ENCODE measurements around the gene FREY1.

Gene FREY1

DNA sequence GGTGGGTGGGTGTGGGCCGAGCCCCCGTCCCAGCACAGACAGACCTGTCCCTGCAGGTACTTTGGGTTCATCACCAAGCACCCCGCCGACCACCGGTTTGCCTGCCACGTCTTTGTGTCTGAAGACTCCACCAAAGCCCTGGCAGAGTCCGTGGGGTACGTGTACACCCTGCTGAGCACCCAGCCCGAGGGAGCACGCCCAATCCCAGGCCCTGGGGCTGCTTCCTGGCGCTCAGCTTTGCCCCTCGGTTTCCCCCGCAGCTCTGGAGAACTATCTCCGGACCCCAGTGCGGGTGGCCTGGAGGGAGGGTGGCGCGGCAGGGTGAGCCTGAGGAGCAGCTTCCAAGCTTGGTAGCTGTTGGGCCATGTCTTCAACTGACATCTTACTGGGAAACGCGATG lies 2.0 kb downstream of the FREY1 start:
- Histone ChIP-seq H3K36me3 (ENCODE audit: control insufficient read depth, low read length) (peaks cover 8% of the 10 kb centered on the region; the same call in 1 of the 2 replicates), H4K20me1 (ENCODE audit: control insufficient read depth, insufficient read depth, low read depth, low read length) (no peaks in the 10 kb centered on the region), H3K27ac (ENCODE audit: low read depth, low read length) (no peak overlapping the region), H3K9me3 (ENCODE audit: control insufficient read depth, insufficient read depth, low read length) (no peaks in the 10 kb centered on the region), H3K27me3 (ENCODE audit: control insufficient read depth, low read length) (peaks cover 17% of the 10 kb centered on the region), H3K4me1 (ENCODE audit: control insufficient read depth, low read length) (peaks cover 7% of the 10 kb centered on the region), H3K9me2 (replicated peaks; ENCODE audit: control insufficient read depth, low read length) (no peaks in the 10 kb centered on the region), H3K4me3 (ENCODE audit: low read length) (no peak overlapping the region), H3K79me2 (ENCODE audit: control insufficient read depth, low read length) (no peaks in the 10 kb centered on the region), H3K4me2 (ENCODE audit: low read length) (no peak overlapping the region), H3F3A (ENCODE audit: control insufficient read depth, insufficient read depth) (no peaks in the 10 kb centered on the region)
- TF ChIP-seq, protein P1, sequence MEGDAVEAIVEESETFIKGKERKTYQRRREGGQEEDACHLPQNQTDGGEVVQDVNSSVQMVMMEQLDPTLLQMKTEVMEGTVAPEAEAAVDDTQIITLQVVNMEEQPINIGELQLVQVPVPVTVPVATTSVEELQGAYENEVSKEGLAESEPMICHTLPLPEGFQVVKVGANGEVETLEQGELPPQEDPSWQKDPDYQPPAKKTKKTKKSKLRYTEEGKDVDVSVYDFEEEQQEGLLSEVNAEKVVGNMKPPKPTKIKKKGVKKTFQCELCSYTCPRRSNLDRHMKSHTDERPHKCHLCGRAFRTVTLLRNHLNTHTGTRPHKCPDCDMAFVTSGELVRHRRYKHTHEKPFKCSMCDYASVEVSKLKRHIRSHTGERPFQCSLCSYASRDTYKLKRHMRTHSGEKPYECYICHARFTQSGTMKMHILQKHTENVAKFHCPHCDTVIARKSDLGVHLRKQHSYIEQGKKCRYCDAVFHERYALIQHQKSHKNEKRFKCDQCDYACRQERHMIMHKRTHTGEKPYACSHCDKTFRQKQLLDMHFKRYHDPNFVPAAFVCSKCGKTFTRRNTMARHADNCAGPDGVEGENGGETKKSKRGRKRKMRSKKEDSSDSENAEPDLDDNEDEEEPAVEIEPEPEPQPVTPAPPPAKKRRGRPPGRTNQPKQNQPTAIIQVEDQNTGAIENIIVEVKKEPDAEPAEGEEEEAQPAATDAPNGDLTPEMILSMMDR (IDR thresholded peaks at IDR 0.05; ENCODE audit: low read depth, low read length, poor library complexity, severe bottlenecking) = no peak
- TF ChIP-seq EZH2phosphoT487 (IDR thresholded peaks at IDR 0.05; ENCODE audit: borderline replicate concordance, low read length) = no peak

DNA sequence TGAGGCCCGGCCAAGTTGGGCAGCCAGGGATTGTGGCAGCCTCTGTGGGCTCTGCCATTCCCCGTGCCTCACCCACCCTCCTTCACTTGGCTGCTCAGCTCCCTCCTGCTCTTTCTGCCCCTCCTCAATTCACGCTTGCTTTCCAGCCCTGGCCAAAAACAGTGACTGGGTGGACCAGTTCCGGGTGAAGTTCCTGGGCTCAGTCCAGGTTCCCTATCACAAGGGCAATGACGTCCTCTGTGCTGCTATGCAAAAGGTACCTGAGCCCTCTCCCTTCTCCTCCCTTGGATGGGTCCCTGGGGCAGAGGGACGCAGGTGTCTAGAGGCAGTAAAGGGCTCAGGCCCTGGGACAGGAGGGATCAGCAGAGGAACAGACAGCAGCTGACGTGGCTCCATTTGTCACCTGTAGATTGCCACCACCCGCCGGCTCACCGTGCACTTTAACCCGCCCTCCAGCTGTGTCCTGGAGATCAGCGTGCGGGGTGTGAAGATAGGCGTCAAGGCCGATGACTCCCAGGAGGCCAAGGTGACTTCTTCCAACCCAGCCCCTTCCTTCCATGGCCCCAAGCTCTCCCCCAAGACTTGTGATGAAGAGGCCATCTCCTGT lies 2.7 kb downstream of the FREY1 start:
- H3K9me2 ChIP-seq (replicated peaks; ENCODE audit: control insufficient read depth, low read length) = no peaks in the 10 kb centered on the region
- no peak for TF ChIP-seq EZH2phosphoT487 (IDR thresholded peaks at IDR 0.05; ENCODE audit: borderline replicate concordance, low read length)
- TF ChIP-seq, protein P1 (IDR thresholded peaks at IDR 0.05; ENCODE audit: low read depth, low read length, poor library complexity, severe bottlenecking) = no peak
- peaks cover 2% of the 10 kb centered on the region; the same call in 1 of the 2 replicates for H3K36me3 ChIP-seq (ENCODE audit: control insufficient read depth, low read length)
- no peak overlapping the region for H3K4me3 ChIP-seq (ENCODE audit: low read length)
- H3K9me3 ChIP-seq (ENCODE audit: control insufficient read depth, insufficient read depth, low read length) = no peaks in the 10 kb centered on the region
- H3K4me1 ChIP-seq (ENCODE audit: control insufficient read depth, low read length) = peaks cover 10% of the 10 kb centered on the region
- H3K4me2 ChIP-seq (ENCODE audit: low read length) = no peak overlapping the region
- no peak overlapping the region for H3K27ac ChIP-seq (ENCODE audit: low read depth, low read length)
- H3F3A ChIP-seq (ENCODE audit: control insufficient read depth, insufficient read depth) = no peaks in the 10 kb centered on the region
- H3K79me2 ChIP-seq (ENCODE audit: control insufficient read depth, low read length) = no peaks in the 10 kb centered on the region
- peaks cover 20% of the 10 kb centered on the region for H3K27me3 ChIP-seq (ENCODE audit: control insufficient read depth, low read length)
- H4K20me1 ChIP-seq (ENCODE audit: control insufficient read depth, insufficient read depth, low read depth, low read length) = no peaks in the 10 kb centered on the region

DNA sequence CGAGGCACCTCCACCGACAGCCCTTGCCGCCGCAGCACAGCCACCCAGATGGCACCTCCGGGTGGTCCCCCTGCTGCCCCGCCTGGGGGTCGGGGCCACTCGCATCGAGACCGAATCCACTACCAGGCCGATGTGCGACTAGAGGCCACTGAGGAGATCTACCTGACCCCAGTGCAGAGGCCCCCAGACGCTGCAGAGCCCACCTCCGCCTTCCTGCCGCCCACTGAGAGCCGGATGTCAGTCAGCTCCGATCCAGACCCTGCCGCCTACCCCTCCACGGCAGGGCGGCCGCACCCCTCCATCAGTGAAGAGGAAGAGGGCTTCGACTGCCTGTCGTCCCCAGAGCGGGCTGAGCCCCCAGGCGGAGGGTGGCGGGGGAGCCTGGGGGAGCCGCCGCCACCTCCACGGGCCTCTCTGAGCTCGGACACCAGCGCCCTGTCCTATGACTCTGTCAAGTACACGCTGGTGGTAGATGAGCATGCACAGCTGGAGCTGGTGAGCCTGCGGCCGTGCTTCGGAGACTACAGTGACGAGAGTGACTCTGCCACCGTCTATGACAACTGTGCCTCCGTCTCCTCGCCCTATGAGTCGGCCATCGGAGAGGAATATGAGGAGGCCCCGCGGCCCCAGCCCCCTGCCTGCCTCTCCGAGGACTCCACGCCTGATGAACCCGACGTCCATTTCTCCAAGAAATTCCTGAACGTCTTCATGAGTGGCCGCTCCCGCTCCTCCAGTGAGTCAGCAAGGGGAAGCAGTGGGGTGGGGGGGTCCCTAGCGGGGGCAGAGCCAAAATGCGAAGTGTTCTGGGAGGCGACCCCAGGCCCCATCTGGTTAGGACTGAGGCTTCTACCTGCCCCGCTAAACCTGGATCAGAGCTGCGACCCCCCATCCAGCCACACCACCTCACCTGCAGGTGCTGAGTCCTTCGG lies 4.4 kb downstream of the FREY1 start:
- TF ChIP-seq, protein P1 (IDR thresholded peaks at IDR 0.05; ENCODE audit: low read depth, low read length, poor library complexity, severe bottlenecking) = no peak
- TF ChIP-seq EZH2phosphoT487 (IDR thresholded peaks at IDR 0.05; ENCODE audit: borderline replicate concordance, low read length) = no peak
- no peak overlapping the region for H3K4me2 ChIP-seq (ENCODE audit: low read length)
- no peaks in the 10 kb centered on the region for H3F3A ChIP-seq (ENCODE audit: control insufficient read depth, insufficient read depth)
- H3K9me2 ChIP-seq (replicated peaks; ENCODE audit: control insufficient read depth, low read length) = no peaks in the 10 kb centered on the region
- H3K4me3 ChIP-seq (ENCODE audit: low read length) = no peak overlapping the region
- H3K9me3 ChIP-seq (ENCODE audit: control insufficient read depth, insufficient read depth, low read length) = no peaks in the 10 kb centered on the region
- no peaks in the 10 kb centered on the region for H3K79me2 ChIP-seq (ENCODE audit: control insufficient read depth, low read length)
- peaks cover 36% of the 10 kb centered on the region for H3K27me3 ChIP-seq (ENCODE audit: control insufficient read depth, low read length)
- H3K4me1 ChIP-seq (ENCODE audit: control insufficient read depth, low read length) = peaks cover 18% of the 10 kb centered on the region
- no peaks in the 10 kb centered on the region for H3K36me3 ChIP-seq (ENCODE audit: control insufficient read depth, low read length)
- H3K27ac ChIP-seq (ENCODE audit: low read depth, low read length) = no peak overlapping the region
- no peaks in the 10 kb centered on the region for H4K20me1 ChIP-seq (ENCODE audit: control insufficient read depth, insufficient read depth, low read depth, low read length)

Data from DOHH2 (cell line).